K562 (cell line): Measurements from ENCODE around the gene PATL1. TPM values are rescaled to one million over a fixed set of nuclear protein-coding genes. Genes with fewer than 3 reads are reported as not detected.

Source experiments
- ASH1L ChIP-seq: fragments of 450-650 bp; IDR thresholded peaks from 2 replicates; pipeline ENCODE4 v1.6.1; 2018; ENCODE audit warnings: borderline replicate concordance, mild to moderate bottlenecking, low read depth; ENCODE audit not compliant: partially characterized antibody
- ATF7 ChIP-seq: fragments of 450-650 bp; IDR thresholded peaks from 2 replicates; pipeline ENCODE4 v1.7.1; 2014; ENCODE audit warnings: mild to moderate bottlenecking, moderate library complexity
- CAMTA2 ChIP-seq: fragments of 250-450 bp; sonication (Bioruptor Pico); conservative IDR thresholded peaks from 2 replicates; pipeline ENCODE4 v1.5.1; 2022
- CBFB ChIP-seq: sonication (generic); formaldehyde crosslinking; IDR thresholded peaks from 2 replicates; pipeline ENCODE4 v1.4.0; 2020; ENCODE audit warnings: mild to moderate bottlenecking, missing genetic modification reagents
- DMBX1 ChIP-seq: fragments of 250-450 bp; sonication (Bioruptor Pico); IDR thresholded peaks from 2 replicates; pipeline ENCODE4 v1.8.0; 2022; ENCODE audit warnings: inconsistent platforms, mild to moderate bottlenecking, moderate library complexity, borderline replicate concordance
- ETV6 ChIP-seq, 3 experiments: fragments of 150-350 bp in 1 of 3; sonication (generic) in 1 of 3; formaldehyde crosslinking in 1 of 3; IDR thresholded peaks; 2 replicates each; pipeline versions ENCODE4 v1.6.1 to v1.8.0; 2014 to 2022; ENCODE audit warnings: borderline replicate concordance in 2 of 3, low read depth in 2 of 3, antibody characterized with exemption in 1 of 3, low read length in 1 of 3, mild to moderate bottlenecking in 1 of 3, missing genetic modification reagents in 1 of 3
- FOXP1 ChIP-seq: sonication (generic); formaldehyde crosslinking; IDR thresholded peaks from 2 replicates; pipeline ENCODE4 v1.8.0; 2022; ENCODE audit warnings: mild to moderate bottlenecking, missing genetic modification reagents
- HLTF ChIP-seq: fragments of 450-650 bp; IDR thresholded peaks from 2 replicates; pipeline ENCODE4 v1.6.1; 2016
- HMG20B ChIP-seq: fragments of 250-450 bp; sonication (Bioruptor Pico); IDR thresholded peaks from 2 replicates; pipeline ENCODE4 v1.5.0; 2021; ENCODE audit warnings: mild to moderate bottlenecking
- L3MBTL2 ChIP-seq: fragments of 450-650 bp; IDR thresholded peaks from 2 replicates; pipeline ENCODE4 v1.6.1; 2016; ENCODE audit warnings: mild to moderate bottlenecking, moderate library complexity
- MECOM ChIP-seq: fragments of 250-450 bp; sonication (Bioruptor Pico); IDR thresholded peaks from 2 replicates; pipeline ENCODE4 v1.8.0; 2022; ENCODE audit warnings: inconsistent platforms
- MYC ChIP-seq, 2 experiments: fragments of 250-450 bp in 1 of 2; sonication (Bioruptor Pico) in 1 of 2; IDR thresholded peaks; 2 replicates each; pipeline versions ENCODE4 v1.5.1 to v1.6.1; 2012 to 2021; ENCODE audit warnings: low read depth in 2 of 2, borderline replicate concordance in 1 of 2, improper control_type of control experiment in 1 of 2, low read length in 1 of 2, mild to moderate bottlenecking in 1 of 2, moderate library complexity in 1 of 2
- MYNN ChIP-seq, 2 experiments: sonication (generic); formaldehyde crosslinking in 1 of 2; IDR thresholded peaks; 2 replicates each; pipeline versions ENCODE4 v1.5.0 to v1.6.1; 2016 to 2020; ENCODE audit warnings: antibody characterized with exemption in 1 of 2, missing genetic modification reagents in 1 of 2
- PHF8 ChIP-seq: fragments of 200-600 bp; sonication (generic); IDR thresholded peaks from 2 replicates; pipeline ENCODE4 v1.6.1; 2012; ENCODE audit warnings: mixed run types, mild to moderate bottlenecking, inconsistent platforms, low read length, moderate library complexity, borderline replicate concordance
- PTBP1 ChIP-seq: fragments of 200-400 bp; formaldehyde crosslinking; IDR thresholded peaks from 2 replicates; pipeline ENCODE4 v1.6.1; 2017; ENCODE audit warnings: low read depth, low read length
- RAD51 ChIP-seq: fragments of 450-650 bp; IDR thresholded peaks from 2 replicates; pipeline ENCODE4 v1.7.1; 2016; ENCODE audit warnings: low read depth, mild to moderate bottlenecking, borderline replicate concordance
- RBM25 ChIP-seq: fragments of 200-400 bp; formaldehyde crosslinking; IDR thresholded peaks from 2 replicates; pipeline ENCODE4 v1.6.1; 2018; ENCODE audit warnings: low read length, low read depth, moderate library complexity; ENCODE audit not compliant: severe bottlenecking
- SMARCE1 ChIP-seq: fragments of 450-650 bp; IDR thresholded peaks from 2 replicates; pipeline ENCODE4 v1.7.1; 2016; ENCODE audit warnings: mild to moderate bottlenecking
- TARDBP ChIP-seq: fragments of 450-650 bp; IDR thresholded peaks from 2 replicates; pipeline ENCODE4 v1.6.1; 2016
- TCF3 ChIP-seq: sonication (generic); formaldehyde crosslinking; IDR thresholded peaks from 2 replicates; pipeline ENCODE4 v1.4.0; 2020; ENCODE audit warnings: mild to moderate bottlenecking, missing genetic modification reagents
- ZKSCAN8 ChIP-seq: fragments of 200-800 bp; sonication (Bioruptor generic); IDR thresholded peaks from 2 replicates; pipeline ENCODE4 v1.6.1; 2016; ENCODE audit warnings: missing genetic modification characterization, missing compliant biosample characterization
- ZNF347 ChIP-seq: fragments of 450-650 bp; formaldehyde crosslinking; IDR thresholded peaks from 2 replicates; pipeline ENCODE4 v1.4.0; 2020; ENCODE audit warnings: low read depth, mild to moderate bottlenecking, moderate library complexity
- ZNF436 ChIP-seq: fragments of 250-450, 450-650 bp; sonication (Bioruptor Pico); formaldehyde crosslinking; IDR thresholded peaks from 2 replicates; pipeline ENCODE4 v1.7.0; 2020; ENCODE audit warnings: mild to moderate bottlenecking
- ZNF77 ChIP-seq: fragments of 250-450 bp; sonication (Bioruptor Pico); IDR thresholded peaks from 2 replicates; pipeline ENCODE4 v1.5.0; 2020
- polyA plus RNA-seq, 8 experiments: library from polyadenylated mRNA; depleted of rRNA in 4 of 8; stranded (reverse) in 5 of 8; unstranded in 3 of 8; fragments of >200 nt; fragmentation: Nextera tagmentation in 2 of 8; fragmentation: Illumina TruSeq in 1 of 8; extraction: Ambion mirVana in 2 of 8; extraction: Trizol in 1 of 8; gene quantifications; 2 replicates each; pipeline versions ENCODE4 v1.2.1 to v1.2.3, GENCODE V29; 2011 to 2014; ENCODE audit warnings: inconsistent platforms in 1 of 8, missing spikeins in 1 of 8
- total RNA-seq, 7 experiments: library from RNA; depleted of rRNA in 6 of 7; stranded (reverse); fragments of >200 nt in 6 of 7; fragmentation: Illumina TruSeq in 2 of 7; extraction: Trizol in 2 of 7; gene quantifications; 2 replicates each; pipeline versions ENCODE4 v1.2.1 to v1.2.3, GENCODE V29; 2011 to 2021; ENCODE audit warnings: low replicate concordance in 1 of 7
- TF ChIP-seq, protein P1 (sequence below): IDR thresholded peaks from 2 replicates; pipeline ENCODE4 v1.6.1; 2012; ENCODE audit warnings: low read depth, low read length, improper control_type of control experiment, borderline replicate concordance
- TF ChIP-seq, protein P2 (sequence below), 2 experiments: IDR thresholded peaks; 2 replicates each; pipeline ENCODE4 v1.6.1; 2011; ENCODE audit warnings: borderline replicate concordance in 1 of 2, control low read depth in 1 of 2, low read depth in 1 of 2, low read length in 1 of 2, mild to moderate bottlenecking in 1 of 2, mixed read lengths in 1 of 2, moderate library complexity in 1 of 2; ENCODE audit not compliant: insufficient read depth in 1 of 2, insufficient read length in 1 of 2, poor library complexity in 1 of 2, severe bottlenecking in 1 of 2; ENCODE audit errors: extremely low read depth in 1 of 2

Gene PATL1
- total and polyA plus RNA-seq, 9 of the 15 experiments (the other 6 are each of a cell fraction or from before 2014, with no cell fraction given): 3.2 to 48.0 (median 16.4) TPM

DNA sequence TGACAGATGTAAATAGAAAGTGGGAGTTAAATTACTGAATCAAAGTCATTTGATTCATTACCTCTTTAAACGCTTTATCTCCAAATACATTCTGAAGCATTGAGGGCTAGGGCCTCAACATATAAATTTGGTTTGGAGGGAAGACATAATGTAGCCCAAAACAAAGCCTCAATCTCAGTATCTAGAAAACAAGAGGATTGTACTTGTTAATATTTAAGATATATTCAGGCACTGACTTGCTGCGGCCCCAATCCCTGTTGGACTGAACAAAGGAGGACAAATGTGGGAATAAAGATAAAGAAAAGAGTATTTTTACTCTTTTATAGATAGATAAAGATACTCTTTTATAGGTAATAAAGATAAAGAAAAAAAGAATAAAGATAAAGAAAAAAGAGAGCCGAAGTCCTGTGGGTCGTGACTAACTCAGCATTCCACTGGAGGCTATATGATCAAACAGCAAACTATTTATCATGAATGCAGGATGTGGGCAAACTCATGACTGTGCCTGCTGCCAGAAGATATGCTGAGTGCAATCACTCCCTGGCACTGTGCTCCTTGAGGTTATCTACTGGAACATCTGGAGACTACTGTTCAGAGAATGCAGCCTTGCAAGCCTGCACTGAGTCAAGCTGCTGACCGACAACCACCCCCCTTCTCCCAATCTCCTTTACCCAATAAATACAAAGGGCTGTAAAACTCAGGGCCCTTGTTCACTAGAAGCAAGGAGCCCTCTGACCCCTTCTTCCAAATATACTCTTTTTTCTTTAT, 37.9 kb upstream of the PATL1 start (continued):
- TF ChIP-seq RBM25 (no peak), ASH1L (no peak), PTBP1 (no peak), L3MBTL2 (no peak), TCF3 (CRISPR knock-in tag) (peak; percentile 99), ZNF436 (CRISPR knock-in tag) (no peak), FOXP1 (CRISPR knock-in tag) (no peak), HLTF (peak; percentile 87; the same call in 1 of the 2 replicates), MECOM (0 out of 2 replicates have a peak, but pooled peaks have one; percentile 39), HMG20B (no peak), CAMTA2 (no peak), PHF8 (no peak), MYNN (IDR thresholded peaks at IDR 0.05) (peak; percentile 87), MYNN (CRISPR knock-in tag; IDR thresholded peaks at IDR 0.05) (no peak), DMBX1 (CRISPR knock-in tag) (peak; percentile 94), MYC (IDR thresholded peaks at IDR 0.05; ENCODE audit: low read depth, low read length) (peak; percentile 42; the same call in 1 of the 2 replicates), MYC (CRISPR knock-in tag; IDR thresholded peaks at IDR 0.05; ENCODE audit: borderline replicate concordance, low read depth) (no peak), ZKSCAN8 (CRISPR knock-in tag) (peak; percentile 83; the same call in 1 of the 2 replicates), RAD51 (no peak), ZNF77 (no peak), CBFB (no peak), ZNF347 (CRISPR knock-in tag) (no peak), SMARCE1 (peak; percentile 99), ATF7 (peak; percentile 64), TARDBP (0 out of 2 replicates have a peak, but pooled peaks have one; percentile 68), ETV6 (IDR thresholded peaks at IDR 0.05; ENCODE audit: borderline replicate concordance in 1 of 2, low read depth in 2 of 2, low read length in 1 of 2) (peak in 1 of 2 experiments; percentile 60; a peak in 1 of 4 replicates), ETV6 (CRISPR knock-in tag; IDR thresholded peaks at IDR 0.05; ENCODE audit: borderline replicate concordance) (no peak)
- TF ChIP-seq, protein P1, sequence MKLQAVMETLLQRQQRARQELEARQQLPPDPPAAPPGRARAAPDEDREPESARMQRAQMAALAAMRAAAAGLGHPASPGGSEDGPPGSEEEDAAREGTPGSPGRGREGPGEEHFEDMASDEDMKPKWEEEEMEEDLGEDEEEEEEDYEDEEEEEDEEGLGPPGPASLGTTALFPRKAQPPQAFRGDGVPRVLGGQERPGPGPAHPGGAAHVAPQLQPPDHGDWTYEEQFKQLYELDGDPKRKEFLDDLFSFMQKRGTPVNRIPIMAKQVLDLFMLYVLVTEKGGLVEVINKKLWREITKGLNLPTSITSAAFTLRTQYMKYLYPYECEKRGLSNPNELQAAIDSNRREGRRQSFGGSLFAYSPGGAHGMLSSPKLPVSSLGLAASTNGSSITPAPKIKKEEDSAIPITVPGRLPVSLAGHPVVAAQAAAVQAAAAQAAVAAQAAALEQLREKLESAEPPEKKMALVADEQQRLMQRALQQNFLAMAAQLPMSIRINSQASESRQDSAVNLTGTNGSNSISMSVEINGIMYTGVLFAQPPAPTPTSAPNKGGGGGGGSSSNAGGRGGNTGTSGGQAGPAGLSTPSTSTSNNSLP: 0 out of 2 replicates have a peak, but pooled peaks have one; percentile 58
- TF ChIP-seq, protein P2, sequence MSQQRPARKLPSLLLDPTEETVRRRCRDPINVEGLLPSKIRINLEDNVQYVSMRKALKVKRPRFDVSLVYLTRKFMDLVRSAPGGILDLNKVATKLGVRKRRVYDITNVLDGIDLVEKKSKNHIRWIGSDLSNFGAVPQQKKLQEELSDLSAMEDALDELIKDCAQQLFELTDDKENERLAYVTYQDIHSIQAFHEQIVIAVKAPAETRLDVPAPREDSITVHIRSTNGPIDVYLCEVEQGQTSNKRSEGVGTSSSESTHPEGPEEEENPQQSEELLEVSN (IDR thresholded peaks at IDR 0.05; ENCODE audit: borderline replicate concordance in 1 of 2, extremely low read depth in 1 of 2, insufficient read depth in 1 of 2, insufficient read length in 1 of 2, low read depth in 1 of 2, low read length in 1 of 2, poor library complexity in 1 of 2, severe bottlenecking in 1 of 2): no peak
